Endodermal cell (in vitro differentiated cells): ENCODE results near the gene TUBGCP4. TPM values are rescaled to one million over a fixed set of nuclear protein-coding genes. Genes with fewer than 3 reads are reported as not detected.
A peak's percentile ranks its signal among the peaks of the same experiment; 100 is the strongest.

Source experiments
- DNase-seq: peaks from one replicate; pipeline ENCODE4 v3.0.0-alpha.2; 2017
- H3K27ac ChIP-seq: 2 replicates; pipeline ENCODE4 v1.5.1; 2013; ENCODE audit warnings: mild to moderate bottlenecking, low read depth, low read length, moderate library complexity
- H3K27me3 ChIP-seq: 2 replicates; pipeline ENCODE4 v1.6.1; 2013; ENCODE audit warnings: mild to moderate bottlenecking, low read length, moderate library complexity; ENCODE audit not compliant: insufficient read depth, control insufficient read depth, poor library complexity, severe bottlenecking
- H3K36me3 ChIP-seq: 2 replicates; pipeline ENCODE4 v1.7.0; 2013; ENCODE audit warnings: mild to moderate bottlenecking, low read length, moderate library complexity; ENCODE audit not compliant: control insufficient read depth, insufficient read depth
- H3K4me1 ChIP-seq: one replicate; pipeline ENCODE4 v1.7.0; 2013; ENCODE audit warnings: low read length; ENCODE audit not compliant: control insufficient read depth, insufficient read depth
- H3K4me3 ChIP-seq: 2 replicates; pipeline ENCODE4 v1.5.1; 2013; ENCODE audit warnings: mild to moderate bottlenecking, low read length, moderate library complexity
- H3K9ac ChIP-seq: 2 replicates; pipeline ENCODE4 v1.6.1; 2013; ENCODE audit warnings: mild to moderate bottlenecking, low read length, moderate library complexity; ENCODE audit not compliant: poor library complexity, severe bottlenecking; ENCODE audit errors: extremely low read depth
- H3K9me3 ChIP-seq: 2 replicates; pipeline ENCODE4 v1.6.1; 2013; ENCODE audit warnings: mild to moderate bottlenecking, low read length, moderate library complexity; ENCODE audit not compliant: control insufficient read depth
- H3K27ac Mint-ChIP-seq: 2 replicates; pipeline ENCODE4 v1.8.0; 2020; ENCODE audit warnings: mixed read lengths
- H3K27me3 Mint-ChIP-seq: 2 replicates; pipeline ENCODE4 v1.8.0; 2021; ENCODE audit warnings: mild to moderate bottlenecking, mixed read lengths; ENCODE audit not compliant: insufficient read depth
- H3K36me3 Mint-ChIP-seq: 2 replicates; pipeline ENCODE4 v1.8.0; 2020; ENCODE audit warnings: low read depth, mixed read lengths
- H3K4me1 Mint-ChIP-seq: 2 replicates; pipeline ENCODE4 v1.8.0; 2020; ENCODE audit warnings: mixed read lengths
- H3K4me3 Mint-ChIP-seq: 2 replicates; pipeline ENCODE4 v1.8.0; 2020; ENCODE audit warnings: mild to moderate bottlenecking, moderate library complexity, mixed read lengths
- H3K9me3 Mint-ChIP-seq: 2 replicates; pipeline ENCODE4 v1.8.0; 2020; ENCODE audit warnings: mild to moderate bottlenecking, mixed read lengths
- CTCF ChIP-seq: fragments of 200-600 bp; sonication (generic); conservative IDR thresholded peaks from 2 replicates; pipeline ENCODE4 v1.5.0; 2021; ENCODE audit warnings: antibody characterized with exemption, mild to moderate bottlenecking
- WGBS, 2 experiments: methylation state at CpG; one replicate each; pipeline versions ENCODE4 v1.1.5 to v1.1.7; 2013; ENCODE audit warnings: missing lambda C conversion rate in 2 of 2, mixed read lengths in 1 of 2; ENCODE audit not compliant: insufficient coverage in 1 of 2, insufficient read length in 1 of 2; 5-methylcytosine and 5-hydroxymethylcytosine counted together
- total RNA-seq, 2 donors: library from RNA; stranded (reverse); fragmentation: NEBNext Ultra II Directional in 1 of 2; extraction: Animal tissue kit (Norgen Biotek cat#: 25700) in 1 of 2; gene quantifications; 2 replicates in 1 of 2; 3 replicates in 1 of 2; pipeline ENCODE4 v1.2.1, GENCODE V29; 2021

The TUBGCP4 gene
- total RNA-seq, 2 donors from 2014 or later, result 19.3 to 20.0 TPM

GRCh38 chr15:43436395-43436794 is 65.5 kb downstream of the TUBGCP4 start:
- no peak overlapping the region for H3K4me3 Mint-ChIP-seq
- H3K27ac Mint-ChIP-seq, result no peak overlapping the region
- no peak overlapping the region for H3K4me3 ChIP-seq
- no peaks in the 10 kb centered on the region for H3K27me3 ChIP-seq
- H3K4me1 ChIP-seq, result no peaks in the 10 kb centered on the region
- H3K36me3 ChIP-seq, result peaks cover 94% of the 10 kb centered on the region
- 93% methylated on average over 7 of the region's 7 CpGs; no CpG with 5 or more reads in 1 of the 2 experiments for WGBS, 2 experiments
- H3K9me3 Mint-ChIP-seq, result no peaks in the 10 kb centered on the region
- DNase-seq, result no peak
- TF ChIP-seq CTCF, result no peak
- H3K4me1 Mint-ChIP-seq, result no peaks in the 10 kb centered on the region
- H3K9ac ChIP-seq, result no peak overlapping the region
- no peaks in the 10 kb centered on the region for H3K9me3 ChIP-seq
- no peak overlapping the region for H3K27ac ChIP-seq
- H3K36me3 Mint-ChIP-seq, result peaks cover 74% of the 10 kb centered on the region
- no peaks in the 10 kb centered on the region for H3K27me3 Mint-ChIP-seq

GRCh38 chr15:43439268-43439667 is 68.4 kb downstream of the TUBGCP4 start:
- H3K9ac ChIP-seq, result no peak overlapping the region
- H3K4me3 ChIP-seq, result no peak overlapping the region
- no peak overlapping the region for H3K4me3 Mint-ChIP-seq
- no peaks in the 10 kb centered on the region for H3K9me3 ChIP-seq
- no peak for DNase-seq
- H3K27ac ChIP-seq, result no peak overlapping the region
- peaks cover 68% of the 10 kb centered on the region for H3K36me3 Mint-ChIP-seq
- no peaks in the 10 kb centered on the region for H3K27me3 ChIP-seq
- peaks cover 78% of the 10 kb centered on the region for H3K36me3 ChIP-seq
- 94% methylated on average over 2 of the region's 3 CpGs; no CpG with 5 or more reads in 1 of the 2 experiments for WGBS, 2 experiments
- H3K4me1 ChIP-seq, result no peaks in the 10 kb centered on the region
- H3K4me1 Mint-ChIP-seq, result no peaks in the 10 kb centered on the region
- no peaks in the 10 kb centered on the region for H3K27me3 Mint-ChIP-seq
- peak; percentile 34 for TF ChIP-seq CTCF
- peak overlapping the region; percentile 24 for H3K27ac Mint-ChIP-seq
- H3K9me3 Mint-ChIP-seq, result no peaks in the 10 kb centered on the region

- H3K4me1 Mint-ChIP-seq, result no peaks in the 10 kb centered on the region
- peak; percentile 16 for TF ChIP-seq CTCF
- H3K4me3 ChIP-seq, result no peak overlapping the region
- peak; percentile 57 for DNase-seq
- no peak overlapping the region for H3K9ac ChIP-seq
- 53 to 78% methylated on average over 2 to 4 of the region's 4 CpGs for WGBS, 2 experiments
- peaks cover 77% of the 10 kb centered on the region for H3K36me3 Mint-ChIP-seq
- H3K27ac ChIP-seq, result peak overlapping the region; percentile 96
- H3K27me3 ChIP-seq, result no peaks in the 10 kb centered on the region
- no peaks in the 10 kb centered on the region for H3K27me3 Mint-ChIP-seq
- H3K27ac Mint-ChIP-seq, result peak overlapping the region; percentile 25
- H3K36me3 ChIP-seq, result peaks cover 78% of the 10 kb centered on the region
- no peaks in the 10 kb centered on the region for H3K9me3 ChIP-seq
- H3K4me3 Mint-ChIP-seq, result no peak overlapping the region
- no peaks in the 10 kb centered on the region for H3K9me3 Mint-ChIP-seq
- no peaks in the 10 kb centered on the region for H3K4me1 ChIP-seq
These were observed 69.9 kb downstream of the TUBGCP4 start for GRCh38 chr15:43440721-43441281.
